Ovary (tissue), 9 donors: ENCODE data around the gene VPS54. TPM values are rescaled to one million over a fixed set of nuclear protein-coding genes. Genes with fewer than 3 reads are reported as not detected.
A peak's percentile ranks its signal among the peaks of the same experiment; 100 is the strongest.

Experiments used
- DNase-seq, 5 donors: peaks; one replicate each; pipeline ENCODE4 v3.0.0-alpha.2; 2019 to 2020
- H3K27ac ChIP-seq, 2 donors: fragments of 200-600 bp; one replicate each; pipeline versions ENCODE4 v1.5.1 to v1.8.0; 2019 to 2022
- H3K27me3 ChIP-seq: fragments of 200-600 bp; one replicate; pipeline ENCODE4 v1.8.0; 2022
- H3K36me3 ChIP-seq: fragments of 200-600 bp; sonication (generic); one replicate; pipeline ENCODE4 v1.5.1; 2019
- H3K4me1 ChIP-seq: one replicate; pipeline ENCODE4 v1.8.1; 2013; ENCODE audit warnings: mild to moderate bottlenecking, moderate library complexity; ENCODE audit not compliant: insufficient read depth
- H3K4me3 ChIP-seq: fragments of 200-600 bp; sonication (generic); one replicate; pipeline ENCODE4 v1.5.1; 2017
- H3K9me3 ChIP-seq, 2 donors: fragments of 200-600 bp in 1 of 2; sonication (generic) in 1 of 2; one replicate each; pipeline versions ENCODE4 v1.5.1 to v1.8.1; 2013 to 2019; ENCODE audit warnings: mild to moderate bottlenecking in 1 of 2, moderate library complexity in 1 of 2
- EP300 ChIP-seq: sonication (generic); formaldehyde crosslinking; IDR thresholded peaks from one replicate; pipeline ENCODE4 v1.6.1; 2017; ENCODE audit warnings: antibody characterized with exemption
- POLR2A ChIP-seq: fragments of 450-650 bp; IDR thresholded peaks from one replicate; pipeline ENCODE4 v1.6.1; 2017; ENCODE audit warnings: antibody characterized with exemption, mild to moderate bottlenecking, moderate library complexity
- WGBS, 3 donors: extraction: QIAGEN DNeasy Blood & Tissue Kit in 1 of 3; methylation state at CpG; one replicate each; pipeline versions ENCODE4 v1.1.5 to v1.1.7; 2013 to 2017; 5-methylcytosine and 5-hydroxymethylcytosine counted together
- intact Hi-C, 4 donors: fragments of 100-400 bp; cut with DNase I; formaldehyde crosslinking; loops; one replicate each; pipeline versions ENCODE4 v1.11.0 to v1.15.1; 2022 to 2023
- polyA plus RNA-seq, 2 donors: library from polyadenylated mRNA; stranded (reverse); fragments of 200-250 nt in 1 of 2; fragments of 350-450 nt in 1 of 2; fragmentation: Illumina TruSeq in 1 of 2; extraction: RNeasy Lipid Tissue Mini Kit (QIAGEN cat#74804) in 1 of 2; gene quantifications; one replicate each; pipeline ENCODE4 v1.2.3, GENCODE V29; 2013 to 2014
- small RNA-seq: library from RNA; depleted of rRNA; stranded (forward); fragments of <200 nt; gene quantifications from one replicate; pipeline ENCODE3, GENCODE V24; 2016
- total RNA-seq, 7 donors: library from RNA; depleted of rRNA in 2 of 7; stranded (reverse); fragments of >200 nt in 2 of 7; fragmentation: NEBNext Ultra II Directional in 3 of 7; extraction: Animal tissue kit (Norgen Biotek cat#: 25700) in 3 of 7; gene quantifications; one replicate each; pipeline versions ENCODE4 v1.1.0 to v1.2.4, GENCODE V29; 2016 to 2023
- TF ChIP-seq, protein P1 (sequence below), 3 donors: fragments of 450-650 bp in 2 of 3; fragments of 200-600 bp in 1 of 3; IDR thresholded peaks; one replicate each; pipeline versions ENCODE4 v1.5.1 to v1.8.0; 2016 to 2022; ENCODE audit warnings: antibody characterized with exemption in 3 of 3, mild to moderate bottlenecking in 1 of 3
- donor health status: DM: no; HTN: no; CAD: no; lungs with moderate emphysema.
- donor health status: DM: no; HTN: no; CAD: no.
- donor health status: Bipolar disorder and iron deficiency.
- donor health status: DM: yes; HTN: yes; CAD: no.
- donor health status: DM: no; HTN: no; CAD: no.
- donor health status: DM: yes; HTN: yes; CAD: no.

VPS54 gene
- total and polyA plus RNA-seq, 9 donors = 17.9 to 28.6 (median 20.6) TPM

DNA sequence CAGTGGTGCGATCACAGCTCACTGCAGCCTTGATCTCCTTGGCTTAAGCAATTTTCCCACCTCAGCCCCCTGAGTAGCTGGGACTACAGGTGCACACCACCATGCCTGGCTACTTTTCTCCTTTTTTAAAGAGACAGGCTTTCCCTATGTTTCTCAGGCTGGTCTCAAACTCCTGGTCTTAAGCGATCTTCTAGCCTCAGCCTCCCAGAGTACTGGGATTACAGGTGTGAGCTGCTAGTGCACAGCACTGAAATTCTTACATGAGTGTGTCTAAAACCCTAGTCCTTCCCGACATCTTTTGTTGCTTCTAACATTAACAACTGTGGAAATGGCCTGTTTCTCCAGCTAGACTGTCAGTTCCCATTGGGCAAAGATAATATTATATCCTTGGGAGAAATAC lies 174.6 kb downstream of the VPS54 start:
- peaks cover 11% of the 10 kb centered on the region for H3K4me1 ChIP-seq
- no peaks in the 10 kb centered on the region for H3K36me3 ChIP-seq
- TF ChIP-seq, protein P1, sequence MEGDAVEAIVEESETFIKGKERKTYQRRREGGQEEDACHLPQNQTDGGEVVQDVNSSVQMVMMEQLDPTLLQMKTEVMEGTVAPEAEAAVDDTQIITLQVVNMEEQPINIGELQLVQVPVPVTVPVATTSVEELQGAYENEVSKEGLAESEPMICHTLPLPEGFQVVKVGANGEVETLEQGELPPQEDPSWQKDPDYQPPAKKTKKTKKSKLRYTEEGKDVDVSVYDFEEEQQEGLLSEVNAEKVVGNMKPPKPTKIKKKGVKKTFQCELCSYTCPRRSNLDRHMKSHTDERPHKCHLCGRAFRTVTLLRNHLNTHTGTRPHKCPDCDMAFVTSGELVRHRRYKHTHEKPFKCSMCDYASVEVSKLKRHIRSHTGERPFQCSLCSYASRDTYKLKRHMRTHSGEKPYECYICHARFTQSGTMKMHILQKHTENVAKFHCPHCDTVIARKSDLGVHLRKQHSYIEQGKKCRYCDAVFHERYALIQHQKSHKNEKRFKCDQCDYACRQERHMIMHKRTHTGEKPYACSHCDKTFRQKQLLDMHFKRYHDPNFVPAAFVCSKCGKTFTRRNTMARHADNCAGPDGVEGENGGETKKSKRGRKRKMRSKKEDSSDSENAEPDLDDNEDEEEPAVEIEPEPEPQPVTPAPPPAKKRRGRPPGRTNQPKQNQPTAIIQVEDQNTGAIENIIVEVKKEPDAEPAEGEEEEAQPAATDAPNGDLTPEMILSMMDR (IDR thresholded peaks at IDR 0.05) = no peak
- TF ChIP-seq EP300 (no peak), POLR2A (no peak)
- intact Hi-C loops = loop anchor here in 1 of 4 donors (10.0 kb wide), 1 partner anchor 1290 kb away; the partner anchor contains the start of gene RAB1A
- H3K27ac ChIP-seq = no peak overlapping the region
- DNase-seq = no peak
- H3K27me3 ChIP-seq = no peaks in the 10 kb centered on the region
- WGBS, 3 donors = 70 to 83% (median 81%) methylated on average over 3 of the region's 3 CpGs
- no peak overlapping the region for H3K4me3 ChIP-seq
- no peaks in the 10 kb centered on the region for H3K9me3 ChIP-seq

DNA sequence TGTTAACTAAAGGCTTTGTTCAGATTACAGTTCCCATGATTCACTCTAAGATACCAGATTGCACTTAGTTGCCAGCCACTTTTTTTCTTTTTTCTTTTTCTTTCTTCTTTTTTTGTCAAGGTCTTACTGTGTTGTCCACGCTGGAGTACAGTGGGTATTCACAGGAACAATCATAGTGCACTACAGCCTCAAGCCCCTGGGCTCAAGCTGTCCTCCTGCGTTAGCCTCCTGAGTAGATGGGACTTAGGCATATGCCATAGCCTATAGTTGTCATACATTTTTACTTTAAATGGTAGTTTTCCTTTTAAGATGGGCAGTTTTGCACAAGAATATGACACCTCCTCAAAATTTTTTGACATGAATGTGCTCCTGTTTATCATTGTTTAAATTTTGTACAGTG lies 175.4 kb downstream of the VPS54 start:
- no peaks in the 10 kb centered on the region for H3K9me3 ChIP-seq
- no peak overlapping the region for H3K27ac ChIP-seq
- peaks cover 11% of the 10 kb centered on the region for H3K4me1 ChIP-seq
- no peaks in the 10 kb centered on the region for H3K27me3 ChIP-seq
- intact Hi-C loops = loop anchor here in 1 of 4 donors (10.0 kb wide), 1 partner anchor 1291 kb away; the partner anchor contains the start of gene RAB1A
- H3K4me3 ChIP-seq = peak overlapping the region; percentile 92
- no peak for TF ChIP-seq EP300
- no peak for TF ChIP-seq POLR2A
- TF ChIP-seq, protein P1 (IDR thresholded peaks at IDR 0.05) = no peak
- DNase-seq = no peak
- no peaks in the 10 kb centered on the region for H3K36me3 ChIP-seq
- 80 to 88% (median 86%) methylated on average over 2 of the region's 2 CpGs for WGBS, 3 donors

DNA sequence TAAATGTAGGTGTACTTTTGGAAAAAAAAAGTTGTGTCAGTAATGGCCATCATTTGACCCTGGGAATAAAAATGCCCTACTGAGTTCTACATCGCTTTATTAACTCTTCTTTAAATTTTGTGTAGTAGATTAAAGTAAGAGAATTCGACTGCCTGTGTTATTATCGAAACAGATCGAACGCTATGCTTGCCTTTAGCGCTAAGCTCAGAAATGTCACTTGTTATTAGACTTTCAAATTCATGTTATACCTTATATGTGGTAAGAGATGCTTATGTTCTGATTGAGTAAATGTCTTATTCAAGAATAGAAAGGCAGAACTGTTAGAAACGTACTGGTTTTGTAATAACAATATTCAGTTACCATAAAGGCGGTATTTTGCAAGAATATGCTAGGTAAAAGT lies 176.1 kb downstream of the VPS54 start:
- TF ChIP-seq EP300 = no peak
- TF ChIP-seq, protein P1 (IDR thresholded peaks at IDR 0.05) = no peak
- TF ChIP-seq POLR2A = no peak
- H3K4me3 ChIP-seq = peak overlapping the region; percentile 92
- no peaks in the 10 kb centered on the region for H3K27me3 ChIP-seq
- no peak for DNase-seq
- 31 to 49% (median 46%) methylated on average over 8 of the region's 8 CpGs for WGBS, 3 donors
- no peaks in the 10 kb centered on the region for H3K36me3 ChIP-seq
- peak overlapping the region in 1 of 2 donors; percentile 87 for H3K27ac ChIP-seq
- intact Hi-C loops = loop anchor here in 1 of 4 donors (10.0 kb wide), 1 partner anchor 1292 kb away; the partner anchor contains the start of gene RAB1A
- H3K4me1 ChIP-seq = peaks cover 9% of the 10 kb centered on the region
- no peaks in the 10 kb centered on the region for H3K9me3 ChIP-seq

GRCh38 chr2:63842149-63843061 lies 176.8 kb downstream of the VPS54 start:
- peak overlapping the region; percentile 92 for H3K4me3 ChIP-seq
- peaks cover 9% of the 10 kb centered on the region for H3K4me1 ChIP-seq
- WGBS, 3 donors = 1% methylated on average over 24 of the region's 24 CpGs
- no peaks in the 10 kb centered on the region for H3K27me3 ChIP-seq
- peak; percentile 42 to 69 (median 52) for DNase-seq
- H3K27ac ChIP-seq = peak overlapping the region; percentile 57 to 87
- intact Hi-C loops = loop anchor here in 1 of 4 donors (10.0 kb wide), 1 partner anchor 1292 kb away; the partner anchor contains the start of gene RAB1A
- H3K9me3 ChIP-seq = no peaks in the 10 kb centered on the region
- TF ChIP-seq POLR2A (peak; percentile 75), EP300 (no peak)
- H3K36me3 ChIP-seq = no peaks in the 10 kb centered on the region

Small RNAs within 50 kb of the gene (small RNA-seq; reads per million reads assigned to genes)
- not detected for gene RF01293

Other genes with a start within 250 kb of the VPS54 start
- 10 to 100 TPM; 74.0 to 100.0 (median 85.1) TPM for gene UGP2, start 177.5 kb downstream of the VPS54 start, total RNA-seq
- gene UGP2, start 177.5 kb downstream of the VPS54 start, polyA plus RNA-seq = 100 to 1,000 TPM in 1 of 2 donors, 10 to 100 TPM in 1; 63.7 to 129 TPM
- gene PELI1, start 125.0 kb upstream of the VPS54 start, total RNA-seq = 10 to 100 TPM in 4 of 7 donors, 1 to 10 TPM in 3; 5.7 to 14.4 (median 12.0) TPM
- gene PELI1, start 125.0 kb upstream of the VPS54 start, polyA plus RNA-seq = 10 to 100 TPM in 1 of 2 donors, 1 to 10 TPM in 1; 6.3 to 13.3 TPM